Activated T-cell treated with anti-CD3 and anti-CD28 coated beads for 4 hours (primary cell): Measurements from ENCODE around the gene CFDP1.

Experiments used
- DNase-seq: peaks from one replicate; pipeline ENCODE4 v3.0.0-alpha.2; 2020

CFDP1 gene

DNA sequence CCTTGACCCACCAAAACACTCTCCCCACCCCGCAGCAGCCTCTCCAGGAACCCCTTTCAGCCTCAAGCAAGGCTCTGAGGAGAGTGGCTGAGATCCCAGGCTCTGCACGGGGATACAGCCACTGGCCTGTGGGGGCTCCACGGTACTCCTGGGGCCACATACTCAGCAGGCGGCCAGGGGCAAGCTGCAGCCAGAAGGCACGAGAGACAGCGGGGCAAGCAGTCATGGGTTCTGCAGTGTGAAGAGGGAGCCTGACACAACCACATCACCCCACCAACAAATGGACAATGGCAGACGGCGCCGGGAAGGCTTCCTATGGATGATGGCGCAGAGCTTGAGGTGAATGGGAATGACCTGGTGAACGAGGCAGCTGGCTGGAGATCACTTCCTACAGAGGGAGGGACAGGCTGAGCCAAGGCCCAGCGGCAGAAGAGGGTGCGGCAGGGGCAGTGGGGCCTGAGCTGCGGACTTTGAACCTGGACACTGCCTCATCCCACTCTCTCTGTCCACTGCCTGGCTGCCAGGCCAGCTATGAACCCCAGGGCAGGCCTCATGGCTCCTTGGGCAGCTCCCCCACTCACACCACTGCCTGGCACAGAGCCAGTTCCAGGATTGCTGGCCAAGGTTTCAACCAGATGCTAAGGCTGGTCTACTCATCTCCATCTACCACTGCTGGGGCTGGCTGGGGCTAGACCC is 171.1 kb downstream of the CFDP1 start:
- DNase-seq, result no peak

DNA sequence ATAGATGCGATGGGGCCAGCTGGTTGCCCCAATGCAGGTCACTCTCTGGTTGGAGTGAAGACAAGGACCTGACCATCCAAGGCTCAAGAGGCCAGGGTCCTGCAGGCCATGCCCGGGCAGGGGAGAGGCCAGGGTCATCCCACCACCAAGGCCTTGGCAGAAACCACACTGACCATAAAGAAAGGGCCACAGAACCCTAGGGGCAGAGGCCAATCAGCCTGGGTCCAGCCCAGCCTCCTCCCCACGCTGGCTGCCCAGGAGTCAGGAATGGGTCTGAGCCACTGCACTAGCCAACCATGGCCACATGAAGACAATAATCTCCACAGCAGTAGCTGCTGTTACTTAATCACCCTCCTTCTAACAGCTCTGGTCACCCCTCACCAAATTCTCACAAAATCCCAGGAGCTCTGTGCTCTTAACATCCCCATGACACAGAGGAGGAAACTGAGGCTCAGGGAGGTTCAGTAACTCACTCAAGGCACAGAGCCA is 171.7 kb downstream of the CFDP1 start:
- DNase-seq, result no peak

DNA sequence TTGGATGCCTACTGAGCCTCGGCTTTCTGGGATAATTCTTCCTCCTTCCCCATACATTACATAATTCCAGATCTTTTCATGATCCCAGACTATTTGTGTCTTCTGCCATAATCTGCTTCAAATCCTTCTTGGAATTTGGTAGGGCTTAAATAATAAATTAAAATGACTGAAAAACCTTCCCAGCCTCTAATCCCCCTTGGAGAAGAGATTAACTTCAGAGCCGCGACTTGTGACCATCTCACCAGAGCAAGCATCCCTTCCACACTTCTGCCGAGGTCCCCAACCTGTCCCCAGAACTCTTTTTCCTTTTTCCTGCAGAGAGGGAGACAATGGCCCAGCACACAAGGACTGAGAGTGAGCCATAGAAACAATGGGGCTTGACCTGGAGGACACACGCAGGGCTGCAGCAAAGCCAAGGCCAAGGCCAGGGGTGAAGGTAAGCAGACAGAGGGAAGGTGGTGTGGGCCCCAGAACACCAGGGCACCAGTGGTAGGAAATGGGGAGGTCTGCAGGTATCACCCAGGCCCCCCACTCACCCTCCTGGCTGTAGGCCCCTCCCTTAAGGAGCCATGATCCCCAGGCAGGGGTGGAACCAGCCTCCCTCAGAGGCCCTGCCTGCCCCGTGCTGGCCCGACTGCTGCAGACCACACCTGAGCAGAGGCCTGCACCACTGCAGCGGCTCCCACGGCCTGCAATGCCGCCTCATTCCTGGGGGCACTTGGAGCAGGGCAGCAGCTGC is 172.3 kb downstream of the CFDP1 start:
- no peak for DNase-seq

DNA sequence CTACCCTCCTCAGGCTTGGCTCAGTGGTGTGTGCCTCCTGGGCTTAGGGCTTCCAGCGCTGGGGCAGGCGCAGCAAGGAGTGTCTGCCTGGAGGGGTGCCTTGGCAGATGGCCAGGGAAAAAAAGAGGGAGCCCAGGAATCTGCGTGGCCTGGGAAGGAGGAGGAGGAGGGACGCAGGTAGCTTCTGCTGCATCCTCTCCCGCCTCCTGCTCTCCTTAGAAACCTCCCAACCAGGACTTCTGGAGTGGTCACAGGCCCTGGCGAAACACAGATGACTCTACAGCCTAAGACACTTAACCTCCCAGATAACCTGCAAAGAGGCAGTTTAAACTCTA is 174.5 kb downstream of the CFDP1 start:
- DNase-seq, result no peak

DNA sequence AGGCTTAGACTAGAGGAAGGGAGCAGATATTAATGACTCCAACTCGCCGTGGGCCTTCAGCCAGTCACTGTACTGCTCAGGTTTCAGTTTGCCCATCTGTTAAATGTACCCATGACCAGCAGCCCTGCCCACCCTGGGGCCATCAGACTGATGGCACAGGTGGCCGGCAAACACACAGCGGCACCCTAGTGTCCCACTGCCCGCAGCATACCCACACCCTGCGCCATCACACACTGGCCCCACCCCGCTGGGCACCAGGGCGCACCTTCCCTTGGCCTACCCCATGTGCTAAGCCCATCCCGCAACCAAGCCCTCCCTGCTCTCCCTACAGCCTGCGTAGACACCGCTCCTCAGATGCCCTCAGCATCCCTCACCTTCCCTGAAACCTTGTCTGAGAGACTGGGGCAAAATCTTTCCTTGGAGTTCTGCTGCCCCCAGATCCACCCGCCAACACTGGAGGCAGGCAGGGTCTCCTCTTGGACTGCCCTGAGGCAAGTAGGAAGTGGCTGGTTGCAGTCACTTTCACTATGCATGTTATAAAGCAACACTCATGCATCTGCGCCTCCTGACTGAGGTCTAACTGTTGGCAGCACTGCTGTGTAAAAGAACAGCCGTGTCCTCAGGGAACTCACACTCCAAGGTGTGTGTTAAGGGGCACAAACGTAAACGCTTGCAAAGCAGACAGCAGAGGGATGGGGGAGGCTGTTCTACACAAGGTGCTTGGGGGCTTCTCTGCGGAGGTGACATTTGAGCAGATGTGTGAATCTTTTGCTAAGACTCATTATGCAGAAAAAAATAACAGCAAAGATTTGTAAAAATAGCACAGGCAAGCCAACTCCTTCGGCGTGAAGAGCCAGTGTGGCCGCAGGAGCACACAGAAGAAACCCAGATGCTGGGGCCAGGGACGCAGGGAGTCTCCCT is 175.2 kb downstream of the CFDP1 start:
- no peak for DNase-seq

DNA sequence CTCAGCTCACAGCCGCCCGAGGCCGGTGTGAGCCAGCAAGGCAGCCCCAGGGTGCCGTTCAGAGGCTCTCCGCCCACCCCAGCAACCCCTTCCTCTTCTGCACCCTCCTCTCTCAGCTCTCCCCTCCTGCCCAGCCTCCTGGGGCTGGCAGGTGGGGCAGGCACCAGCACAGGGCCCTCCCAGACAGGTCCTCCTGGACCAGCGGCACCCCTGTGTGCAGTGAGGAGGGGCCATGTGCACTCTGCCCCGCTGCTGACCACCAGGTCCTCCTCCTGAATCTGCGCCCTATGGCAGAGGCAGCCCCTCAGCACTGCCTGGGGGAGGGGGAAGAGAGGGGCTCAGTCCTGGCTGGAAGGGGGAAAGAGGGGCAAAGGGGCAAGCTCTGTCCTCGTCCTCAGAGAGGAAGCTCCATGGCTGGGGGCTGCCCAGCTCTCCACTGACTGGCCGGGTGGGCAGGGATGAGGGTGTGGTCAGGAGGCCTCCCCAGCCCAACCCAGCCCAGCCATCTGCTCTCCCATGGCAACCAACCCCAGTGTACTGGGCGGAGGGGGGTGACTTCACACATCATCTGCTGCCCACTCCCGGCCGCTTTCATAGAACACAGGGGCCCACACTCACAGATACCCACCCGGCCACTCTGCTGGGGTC is 176.5 kb downstream of the CFDP1 start:
- DNase-seq, result no peak

DNA sequence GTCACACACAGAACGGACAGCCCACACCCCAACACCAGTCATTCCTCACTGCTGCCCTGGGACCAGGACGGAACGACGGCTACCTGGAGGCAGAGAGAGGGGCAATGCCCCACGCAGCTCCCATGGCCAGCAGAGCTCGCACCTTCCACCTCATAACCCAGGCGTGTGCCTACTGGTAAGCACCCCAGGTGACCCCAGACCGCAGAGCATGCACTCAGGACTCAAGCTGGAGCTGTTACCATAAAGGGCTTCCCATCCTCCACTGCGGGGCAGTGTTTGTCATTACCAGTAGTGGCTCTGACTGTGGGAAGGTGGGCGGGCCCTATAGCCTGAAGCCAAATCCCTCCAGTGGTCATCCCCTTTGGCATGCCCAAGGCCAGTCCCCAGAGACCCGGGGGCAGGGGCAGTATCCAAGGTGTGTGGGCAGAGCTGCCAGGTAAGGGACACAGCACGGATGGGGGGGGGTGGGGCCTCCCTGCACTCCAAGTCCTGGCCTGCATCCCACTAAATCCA is 177.2 kb downstream of the CFDP1 start:
- no peak for DNase-seq

DNA sequence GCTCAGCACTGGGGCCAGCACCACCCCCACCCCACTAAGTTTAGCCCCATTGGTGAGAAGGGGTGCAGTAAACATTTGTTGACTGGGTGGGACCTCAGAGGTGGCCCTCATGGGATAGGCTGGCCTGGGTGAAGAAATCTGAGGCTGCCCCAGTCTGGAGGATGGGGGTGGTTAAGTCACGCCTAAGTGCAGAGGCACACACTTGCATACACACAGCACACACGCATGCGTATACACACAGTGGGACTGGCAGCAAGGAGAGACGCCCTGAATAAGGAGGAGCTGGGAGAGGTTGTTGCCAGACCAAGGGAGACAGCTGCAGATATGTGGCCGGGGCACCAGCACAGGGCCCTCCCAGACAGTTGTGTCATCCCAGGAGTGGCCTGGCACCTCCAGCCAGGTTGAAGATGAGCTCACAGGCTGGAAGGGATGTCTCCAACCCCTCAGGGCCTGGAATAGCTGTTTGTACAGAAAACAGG is 178.9 kb downstream of the CFDP1 start:
- DNase-seq, result no peak

DNA sequence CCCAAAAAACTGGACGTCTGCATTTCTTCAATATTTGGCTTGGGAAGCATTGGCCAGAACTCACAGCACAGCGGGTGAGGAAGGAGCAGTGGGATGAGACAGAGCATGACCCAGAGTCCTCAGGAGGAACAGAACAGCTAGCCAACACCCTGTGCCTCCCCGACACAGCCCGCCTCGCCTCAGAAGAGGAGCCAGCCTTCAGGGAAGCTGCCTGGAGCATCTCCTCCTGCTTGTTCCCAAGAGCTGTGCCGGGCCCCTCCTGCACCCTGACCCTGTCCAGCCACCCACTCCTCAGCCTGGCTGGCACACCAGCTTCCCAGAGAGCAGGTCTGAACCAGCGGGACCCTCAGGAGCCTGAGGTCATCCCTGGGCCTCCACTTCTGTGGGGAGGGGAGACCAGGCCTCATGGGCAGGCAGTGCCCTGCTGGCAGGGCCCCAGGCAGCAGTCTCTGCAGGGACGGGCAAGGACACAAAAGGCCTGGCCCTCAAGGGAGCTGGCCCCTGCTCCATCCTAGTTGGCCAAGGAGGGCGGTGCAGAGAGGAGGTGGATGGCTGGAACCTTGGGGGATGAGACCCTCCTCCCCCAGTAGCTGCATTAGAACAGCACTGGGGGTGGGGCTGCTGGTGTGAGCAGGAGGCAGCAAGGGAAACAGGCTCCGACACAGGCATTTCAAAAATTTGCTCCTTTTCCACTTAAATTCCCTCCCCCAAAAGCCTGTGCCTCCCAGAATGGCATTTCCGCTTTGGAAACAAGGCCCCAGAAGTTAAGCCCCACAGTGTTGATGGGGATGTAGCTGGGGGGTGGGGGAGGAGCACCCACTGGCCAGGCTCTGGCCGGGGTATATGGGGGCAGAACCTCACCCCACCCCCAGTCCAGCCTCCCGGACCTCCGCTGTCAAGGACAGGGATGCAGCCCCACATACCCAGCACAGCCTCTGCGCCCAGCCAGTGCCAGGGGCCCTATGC is 180.1 kb downstream of the CFDP1 start:
- DNase-seq, result no peak

DNA sequence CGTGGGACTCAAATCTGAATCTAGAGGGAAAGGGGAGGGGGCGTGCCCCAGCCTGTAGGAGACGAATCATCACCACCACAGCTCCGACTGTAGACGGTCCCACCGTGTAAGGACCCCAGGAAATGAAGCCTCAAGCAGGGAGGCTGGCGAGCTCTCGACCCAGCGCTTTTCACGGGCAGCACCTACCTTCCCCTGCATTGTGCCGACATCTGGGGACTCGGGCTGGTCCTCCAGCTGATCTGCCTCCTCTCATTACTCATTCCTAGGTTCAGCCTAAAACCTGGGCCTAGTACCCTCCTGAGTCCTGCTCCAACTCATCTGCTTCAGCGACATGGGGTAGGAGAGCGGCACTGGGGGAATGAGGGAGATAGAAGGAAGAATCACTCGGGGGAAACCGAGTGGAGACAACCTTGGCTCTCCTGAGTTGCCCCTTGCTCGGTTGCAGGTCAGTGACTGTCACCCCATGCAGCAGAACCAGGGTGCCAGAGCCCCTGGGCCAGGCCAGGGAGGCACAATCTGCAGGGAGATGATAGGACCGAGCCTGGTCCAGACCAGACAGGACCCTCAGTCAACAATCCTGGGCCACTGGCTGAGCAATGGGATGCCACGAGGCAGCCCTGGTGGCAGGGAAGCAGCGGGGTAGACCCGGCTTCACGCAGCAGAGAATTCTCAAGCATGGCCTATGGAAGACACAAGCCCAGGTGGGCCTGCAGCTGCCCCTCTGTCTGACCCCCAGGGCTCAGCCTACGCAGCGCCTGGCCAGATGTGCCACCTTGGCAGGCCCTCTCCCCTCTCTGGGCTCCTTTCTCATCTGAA is 181.0 kb downstream of the CFDP1 start:
- no peak for DNase-seq

DNA sequence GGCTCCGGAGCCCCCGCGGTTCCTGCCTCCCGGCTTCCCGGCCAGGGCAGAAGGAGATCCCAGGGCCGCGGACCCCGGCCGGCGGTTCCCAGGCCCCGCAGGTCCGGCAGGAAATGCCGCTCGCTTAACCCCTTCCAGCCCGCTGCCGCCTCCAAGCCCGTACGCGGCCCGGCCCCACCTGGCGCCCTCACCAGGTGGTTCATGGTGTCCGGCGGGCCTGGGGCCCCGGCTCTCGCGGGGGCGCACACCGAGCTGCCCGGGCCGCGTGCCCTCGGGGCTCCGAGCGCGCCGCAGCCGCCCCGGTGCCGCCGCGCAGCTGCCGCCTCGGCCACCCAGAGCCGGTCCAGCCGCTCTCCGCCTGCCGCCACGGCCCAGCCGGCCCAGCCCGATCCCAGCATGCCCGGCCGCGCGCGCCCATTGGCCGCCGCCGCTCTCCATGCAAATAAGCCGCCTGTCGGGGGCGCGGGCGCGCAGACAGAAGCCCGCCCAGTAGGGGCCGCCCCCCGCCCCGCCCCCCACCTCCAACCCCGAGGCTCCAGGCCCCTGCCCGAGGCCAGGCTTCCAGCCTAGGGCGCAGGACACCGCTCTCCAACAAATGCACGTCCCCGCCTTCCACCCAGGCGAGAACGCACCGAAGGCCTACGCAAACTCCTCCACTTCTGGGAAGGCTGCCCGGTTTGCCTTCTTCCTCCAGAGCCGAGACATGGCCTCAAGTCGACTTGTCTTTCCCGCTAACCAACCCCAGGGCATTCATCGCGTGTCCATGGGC is 181.8 kb downstream of the CFDP1 start, which contains the start of gene BCAR1:
BCAR1 (minus strand) TSS at position 345 of the 769 bp plus-strand sequence; CDS start at position 203, 142 bp downstream.
- DNase-seq, result no peak

DNA sequence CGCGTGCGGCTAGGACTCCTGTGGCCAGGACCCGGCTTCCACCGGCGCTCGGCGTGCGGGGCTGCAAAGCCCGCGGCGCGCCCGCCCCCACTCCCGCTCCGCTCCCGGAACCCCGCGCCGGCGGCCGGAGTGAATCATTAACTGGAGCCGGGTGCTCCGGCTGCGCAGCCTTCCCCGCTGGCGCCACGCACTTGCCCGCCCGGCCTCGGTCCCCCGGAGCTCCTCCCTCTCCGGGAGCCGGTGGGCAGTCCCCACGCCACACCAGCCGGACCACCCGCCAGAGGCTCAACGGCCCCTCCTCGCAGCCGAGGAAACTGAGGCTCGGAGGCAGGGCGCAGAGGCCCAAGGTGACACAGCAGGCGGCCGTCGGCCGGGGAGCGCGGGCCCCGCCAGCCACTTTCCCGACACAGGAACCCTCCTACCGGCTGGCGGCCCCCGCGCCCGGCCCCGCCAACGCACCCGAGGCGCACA is 182.5 kb downstream of the CFDP1 start:
- DNase-seq, result no peak

DNA sequence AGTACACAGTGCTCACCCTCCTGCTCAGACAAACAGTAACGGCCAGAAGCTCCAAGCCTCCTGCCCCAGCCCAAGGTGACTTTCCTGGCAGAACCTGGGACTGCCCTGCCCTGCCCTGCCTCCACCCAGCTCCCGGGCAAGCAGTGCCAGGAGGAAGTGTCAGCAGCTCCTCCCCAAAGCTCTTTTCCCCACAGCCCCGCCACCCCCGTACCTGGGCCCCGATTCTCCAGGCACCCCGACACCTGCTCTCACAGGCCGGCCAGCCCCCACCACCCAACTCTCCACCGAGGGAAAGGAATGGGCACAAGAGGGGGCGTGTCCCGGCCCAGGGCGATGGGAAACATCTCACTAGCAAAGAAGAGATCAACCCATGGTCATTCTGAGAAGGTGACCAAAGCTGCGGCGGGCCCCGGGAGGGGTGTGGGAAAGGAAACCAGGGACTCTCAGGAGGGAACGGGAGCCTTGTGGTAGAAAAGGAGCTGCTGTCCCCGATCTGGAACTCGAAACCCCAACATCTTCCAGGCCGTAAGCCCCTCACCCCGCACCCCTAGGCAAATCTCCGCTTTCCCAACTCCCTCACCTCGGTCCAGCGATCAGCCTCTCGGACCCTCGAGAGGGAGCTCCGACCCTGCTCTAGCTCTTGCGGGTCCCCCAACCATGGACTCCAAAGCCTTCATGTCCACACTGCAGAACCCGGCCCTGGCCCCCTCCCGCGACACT is 183.1 kb downstream of the CFDP1 start:
- no peak for DNase-seq

DNA sequence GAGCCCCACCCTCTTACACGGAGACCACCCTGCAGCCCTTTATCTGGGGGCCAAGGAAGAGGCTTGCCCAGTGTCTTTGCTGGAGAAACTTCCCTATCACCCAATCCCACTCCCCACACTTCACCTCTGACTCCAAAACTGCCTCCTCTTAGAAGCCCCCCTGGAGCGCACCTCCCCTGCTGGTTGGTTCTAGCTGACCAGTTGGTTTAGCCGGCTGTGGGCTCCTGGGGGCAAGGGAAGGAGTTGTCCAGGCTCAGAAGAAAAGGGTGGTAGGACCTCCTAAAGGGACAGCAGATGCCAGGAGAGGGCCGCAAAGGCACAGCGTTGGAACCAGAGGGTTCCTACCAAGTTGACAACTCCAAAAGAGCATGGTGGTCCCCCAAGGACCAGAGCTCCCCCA is 183.9 kb downstream of the CFDP1 start:
- no peak for DNase-seq

DNA sequence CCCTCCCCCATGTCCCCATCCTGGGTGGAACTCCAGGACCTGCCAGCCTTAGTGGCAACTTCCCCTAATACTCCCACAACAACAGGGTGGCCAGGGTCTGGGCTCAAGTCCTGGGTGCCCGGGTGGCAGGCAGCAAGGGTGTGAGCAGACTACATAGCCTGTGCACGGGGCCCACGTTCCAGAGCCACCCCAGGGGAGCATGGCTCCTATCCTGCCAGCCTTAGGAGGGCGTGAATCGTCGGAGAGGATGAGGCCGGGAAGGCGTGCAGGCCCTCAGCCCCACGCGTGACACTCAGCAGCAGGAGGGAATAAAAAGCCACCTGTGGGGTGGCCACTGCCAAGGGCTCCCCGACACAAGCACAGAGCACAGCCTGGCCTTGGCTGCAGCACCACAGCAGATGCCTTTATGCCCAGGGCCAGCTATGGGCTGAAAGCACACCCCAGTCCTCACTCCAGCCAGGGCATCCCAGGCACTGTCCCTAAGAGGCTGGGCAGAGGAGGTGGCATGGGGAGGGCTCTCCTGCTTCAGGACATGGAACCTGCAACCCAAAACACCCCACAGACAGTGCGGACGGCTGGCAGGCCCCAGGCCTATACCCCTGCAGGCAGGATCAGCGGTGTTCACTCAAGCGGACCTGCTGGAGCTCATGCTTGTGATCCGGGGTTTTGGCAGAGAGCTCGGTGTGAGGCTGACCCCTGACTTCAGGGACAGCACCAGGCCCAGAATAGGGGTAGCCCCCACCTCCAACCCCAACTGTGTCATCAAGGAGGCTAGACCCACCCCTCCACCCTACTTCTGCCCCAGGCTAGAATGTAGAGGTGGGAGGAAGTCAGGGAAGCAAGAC is 184.5 kb downstream of the CFDP1 start:
- DNase-seq, result no peak

DNA sequence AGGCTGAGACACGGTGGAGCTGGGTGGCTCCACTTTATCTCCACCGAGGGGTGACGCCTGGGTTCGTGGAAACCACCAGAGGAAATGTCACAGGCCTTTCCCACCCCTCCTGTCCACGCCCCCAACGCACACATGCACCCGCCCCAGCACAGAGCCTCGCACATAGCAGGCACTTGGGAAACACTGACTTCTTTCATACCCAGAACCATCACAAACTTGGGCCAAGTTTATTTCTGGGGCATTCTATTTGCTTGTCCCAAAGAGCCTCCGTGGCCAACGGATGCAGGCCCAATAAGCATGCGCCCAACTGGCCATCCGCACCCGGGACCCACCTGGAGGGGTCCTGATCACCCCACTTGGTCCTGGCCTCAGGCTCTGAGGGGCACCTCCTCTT is 185.2 kb downstream of the CFDP1 start:
- DNase-seq, result no peak

DNA sequence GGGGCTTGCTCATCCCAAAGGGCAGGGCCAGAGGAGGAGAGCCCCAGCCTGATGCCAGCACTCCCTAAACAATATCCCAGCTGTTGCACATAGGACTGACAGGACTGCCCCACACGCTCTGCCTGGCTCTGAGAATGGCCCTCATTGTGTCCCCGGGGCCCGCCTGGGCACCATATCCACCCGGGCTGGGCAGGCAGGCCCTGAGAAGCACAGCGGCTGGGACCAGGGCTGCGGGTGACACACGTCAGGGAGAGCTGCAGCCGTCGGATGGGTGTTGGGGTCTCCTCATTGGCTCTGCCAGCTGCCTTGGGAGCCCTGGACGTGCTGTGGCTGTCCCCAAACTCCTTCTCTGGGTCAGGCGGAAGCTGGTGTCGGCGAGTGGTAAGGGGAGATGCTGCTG is 186.1 kb downstream of the CFDP1 start:
- DNase-seq, result no peak
